ENCODE data around the gene WDFY4. TPM values are rescaled to one million over a fixed set of nuclear protein-coding genes. Genes with fewer than 3 reads are reported as not detected.
A peak's percentile ranks its signal among the peaks of the same experiment; 100 is the strongest.

The WDFY4 gene
- total and polyA plus RNA-seq, 9 of the 15 experiments (the other 6 are each of a cell fraction or from before 2014, with no cell fraction given) = 0.01 to 0.02 (median 0.01) TPM; not detected in 6

DNA sequence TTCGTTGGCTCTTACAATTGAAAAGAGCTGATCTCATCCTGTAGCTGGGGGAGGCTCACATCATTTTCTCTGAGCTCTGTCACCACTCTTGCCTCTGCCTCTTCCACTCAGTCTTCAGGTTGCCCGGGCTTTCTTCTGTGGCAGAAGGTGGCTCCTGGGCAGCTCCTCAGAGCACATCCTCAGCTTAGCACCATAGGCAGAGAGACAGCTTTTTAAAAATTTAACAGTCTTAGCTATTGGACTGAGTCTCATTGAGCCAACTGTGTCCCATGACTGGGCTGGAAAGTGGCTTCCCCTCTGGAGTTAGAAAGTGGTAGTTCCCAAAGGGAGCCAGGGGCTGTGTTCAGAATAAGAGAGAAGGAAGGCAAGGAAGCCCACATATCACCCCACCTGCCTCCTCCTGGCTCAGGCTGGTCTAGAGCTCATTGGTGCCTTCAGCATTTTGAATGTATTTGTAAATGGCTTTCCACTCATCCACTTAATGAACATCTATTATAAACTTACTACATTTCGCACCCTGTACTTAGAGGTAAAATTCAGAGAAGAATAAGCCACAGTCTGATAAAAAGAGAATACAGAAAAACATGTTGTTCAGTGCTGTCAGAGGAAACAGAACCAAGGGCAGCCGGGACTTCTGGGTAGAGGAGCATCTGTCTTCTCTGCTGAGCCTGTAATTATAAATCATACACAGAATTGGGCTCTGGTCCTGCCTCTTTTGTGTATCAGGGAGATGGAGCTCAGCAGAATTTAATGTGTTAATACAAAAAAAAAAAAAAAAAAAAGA is 119.3 kb downstream of the WDFY4 start (continued):
- TF ChIP-seq HIVEP1 (CRISPR knock-in tag; IDR thresholded peaks at IDR 0.05) (no peak), MTA2 (IDR thresholded peaks at IDR 0.05; ENCODE audit: low read depth) (no peak), CBFA2T3 (IDR thresholded peaks at IDR 0.05) (no peak), FOXK2 (conservative IDR thresholded peaks at IDR 0.05 in 1 of 2, IDR thresholded peaks at IDR 0.05 in 1 of 2; ENCODE audit: low read depth in 2 of 2) (peak in 1 of 2 experiments; percentile 84; a peak in 2 of 4 replicates), PML (IDR thresholded peaks at IDR 0.05; ENCODE audit: low read length) (no peak), ZNF766 (CRISPR knock-in tag; conservative IDR thresholded peaks at IDR 0.05) (peak; percentile 61; the same call in 1 of the 2 replicates), ZNF589 (CRISPR knock-in tag; IDR thresholded peaks at IDR 0.05; ENCODE audit: low read depth) (peak; percentile 80), MEIS2 (IDR thresholded peaks at IDR 0.05; ENCODE audit: partially characterized antibody) (peak; percentile 19)
- TF ChIP-seq, protein P1, sequence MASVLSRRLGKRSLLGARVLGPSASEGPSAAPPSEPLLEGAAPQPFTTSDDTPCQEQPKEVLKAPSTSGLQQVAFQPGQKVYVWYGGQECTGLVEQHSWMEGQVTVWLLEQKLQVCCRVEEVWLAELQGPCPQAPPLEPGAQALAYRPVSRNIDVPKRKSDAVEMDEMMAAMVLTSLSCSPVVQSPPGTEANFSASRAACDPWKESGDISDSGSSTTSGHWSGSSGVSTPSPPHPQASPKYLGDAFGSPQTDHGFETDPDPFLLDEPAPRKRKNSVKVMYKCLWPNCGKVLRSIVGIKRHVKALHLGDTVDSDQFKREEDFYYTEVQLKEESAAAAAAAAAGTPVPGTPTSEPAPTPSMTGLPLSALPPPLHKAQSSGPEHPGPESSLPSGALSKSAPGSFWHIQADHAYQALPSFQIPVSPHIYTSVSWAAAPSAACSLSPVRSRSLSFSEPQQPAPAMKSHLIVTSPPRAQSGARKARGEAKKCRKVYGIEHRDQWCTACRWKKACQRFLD (CRISPR knock-in tag; IDR thresholded peaks at IDR 0.05) = peak; percentile 66; the same call in 1 of the 2 replicates
- TF ChIP-seq, protein P2, sequence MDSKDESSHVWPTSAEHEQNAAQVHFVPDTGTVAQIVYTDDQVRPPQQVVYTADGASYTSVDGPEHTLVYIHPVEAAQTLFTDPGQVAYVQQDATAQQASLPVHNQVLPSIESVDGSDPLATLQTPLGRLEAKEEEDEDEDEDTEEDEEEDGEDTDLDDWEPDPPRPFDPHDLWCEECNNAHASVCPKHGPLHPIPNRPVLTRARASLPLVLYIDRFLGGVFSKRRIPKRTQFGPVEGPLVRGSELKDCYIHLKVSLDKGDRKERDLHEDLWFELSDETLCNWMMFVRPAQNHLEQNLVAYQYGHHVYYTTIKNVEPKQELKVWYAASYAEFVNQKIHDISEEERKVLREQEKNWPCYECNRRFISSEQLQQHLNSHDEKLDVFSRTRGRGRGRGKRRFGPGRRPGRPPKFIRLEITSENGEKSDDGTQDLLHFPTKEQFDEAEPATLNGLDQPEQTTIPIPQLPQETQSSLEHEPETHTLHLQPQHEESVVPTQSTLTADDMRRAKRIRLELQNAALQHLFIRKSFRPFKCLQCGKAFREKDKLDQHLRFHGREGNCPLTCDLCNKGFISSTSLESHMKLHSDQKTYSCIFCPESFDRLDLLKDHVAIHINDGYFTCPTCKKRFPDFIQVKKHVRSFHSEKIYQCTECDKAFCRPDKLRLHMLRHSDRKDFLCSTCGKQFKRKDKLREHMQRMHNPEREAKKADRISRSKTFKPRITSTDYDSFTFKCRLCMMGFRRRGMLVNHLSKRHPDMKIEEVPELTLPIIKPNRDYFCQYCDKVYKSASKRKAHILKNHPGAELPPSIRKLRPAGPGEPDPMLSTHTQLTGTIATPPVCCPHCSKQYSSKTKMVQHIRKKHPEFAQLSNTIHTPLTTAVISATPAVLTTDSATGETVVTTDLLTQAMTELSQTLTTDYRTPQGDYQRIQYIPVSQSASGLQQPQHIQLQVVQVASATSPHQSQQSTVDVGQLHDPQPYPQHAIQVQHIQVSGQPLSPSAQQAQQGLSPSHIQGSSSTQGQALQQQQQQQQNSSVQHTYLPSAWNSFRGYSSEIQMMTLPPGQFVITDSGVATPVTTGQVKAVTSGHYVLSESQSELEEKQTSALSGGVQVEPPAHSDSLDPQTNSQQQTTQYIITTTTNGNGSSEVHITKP (IDR thresholded peaks at IDR 0.05; ENCODE audit: partially characterized antibody) = peak; percentile 98
- TF ChIP-seq, protein P3, sequence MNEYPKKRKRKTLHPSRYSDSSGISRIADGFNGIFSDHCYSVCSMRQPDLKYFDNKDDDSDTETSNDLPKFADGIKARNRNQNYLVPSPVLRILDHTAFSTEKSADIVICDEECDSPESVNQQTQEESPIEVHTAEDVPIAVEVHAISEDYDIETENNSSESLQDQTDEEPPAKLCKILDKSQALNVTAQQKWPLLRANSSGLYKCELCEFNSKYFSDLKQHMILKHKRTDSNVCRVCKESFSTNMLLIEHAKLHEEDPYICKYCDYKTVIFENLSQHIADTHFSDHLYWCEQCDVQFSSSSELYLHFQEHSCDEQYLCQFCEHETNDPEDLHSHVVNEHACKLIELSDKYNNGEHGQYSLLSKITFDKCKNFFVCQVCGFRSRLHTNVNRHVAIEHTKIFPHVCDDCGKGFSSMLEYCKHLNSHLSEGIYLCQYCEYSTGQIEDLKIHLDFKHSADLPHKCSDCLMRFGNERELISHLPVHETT (CRISPR knock-in tag; conservative IDR thresholded peaks at IDR 0.05 in 1 of 2, IDR thresholded peaks at IDR 0.05 in 1 of 2) = 0 out of 4 replicates have a peak, but pooled peaks of 1 of the 2 experiments have one; percentile 17
- TF ChIP-seq, protein P4, sequence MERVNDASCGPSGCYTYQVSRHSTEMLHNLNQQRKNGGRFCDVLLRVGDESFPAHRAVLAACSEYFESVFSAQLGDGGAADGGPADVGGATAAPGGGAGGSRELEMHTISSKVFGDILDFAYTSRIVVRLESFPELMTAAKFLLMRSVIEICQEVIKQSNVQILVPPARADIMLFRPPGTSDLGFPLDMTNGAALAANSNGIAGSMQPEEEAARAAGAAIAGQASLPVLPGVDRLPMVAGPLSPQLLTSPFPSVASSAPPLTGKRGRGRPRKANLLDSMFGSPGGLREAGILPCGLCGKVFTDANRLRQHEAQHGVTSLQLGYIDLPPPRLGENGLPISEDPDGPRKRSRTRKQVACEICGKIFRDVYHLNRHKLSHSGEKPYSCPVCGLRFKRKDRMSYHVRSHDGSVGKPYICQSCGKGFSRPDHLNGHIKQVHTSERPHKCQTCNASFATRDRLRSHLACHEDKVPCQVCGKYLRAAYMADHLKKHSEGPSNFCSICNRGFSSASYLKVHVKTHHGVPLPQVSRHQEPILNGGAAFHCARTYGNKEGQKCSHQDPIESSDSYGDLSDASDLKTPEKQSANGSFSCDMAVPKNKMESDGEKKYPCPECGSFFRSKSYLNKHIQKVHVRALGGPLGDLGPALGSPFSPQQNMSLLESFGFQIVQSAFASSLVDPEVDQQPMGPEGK (CRISPR knock-in tag; IDR thresholded peaks at IDR 0.05; ENCODE audit: borderline replicate concordance) = 0 out of 2 replicates have a peak, but pooled peaks have one; percentile 31
- TF ChIP-seq, protein P5, sequence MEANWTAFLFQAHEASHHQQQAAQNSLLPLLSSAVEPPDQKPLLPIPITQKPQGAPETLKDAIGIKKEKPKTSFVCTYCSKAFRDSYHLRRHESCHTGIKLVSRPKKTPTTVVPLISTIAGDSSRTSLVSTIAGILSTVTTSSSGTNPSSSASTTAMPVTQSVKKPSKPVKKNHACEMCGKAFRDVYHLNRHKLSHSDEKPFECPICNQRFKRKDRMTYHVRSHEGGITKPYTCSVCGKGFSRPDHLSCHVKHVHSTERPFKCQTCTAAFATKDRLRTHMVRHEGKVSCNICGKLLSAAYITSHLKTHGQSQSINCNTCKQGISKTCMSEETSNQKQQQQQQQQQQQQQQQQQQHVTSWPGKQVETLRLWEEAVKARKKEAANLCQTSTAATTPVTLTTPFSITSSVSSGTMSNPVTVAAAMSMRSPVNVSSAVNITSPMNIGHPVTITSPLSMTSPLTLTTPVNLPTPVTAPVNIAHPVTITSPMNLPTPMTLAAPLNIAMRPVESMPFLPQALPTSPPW (CRISPR knock-in tag; IDR thresholded peaks at IDR 0.05) = peak; percentile 40; the same call in 1 of the 2 replicates
- TF ChIP-seq, protein P6, sequence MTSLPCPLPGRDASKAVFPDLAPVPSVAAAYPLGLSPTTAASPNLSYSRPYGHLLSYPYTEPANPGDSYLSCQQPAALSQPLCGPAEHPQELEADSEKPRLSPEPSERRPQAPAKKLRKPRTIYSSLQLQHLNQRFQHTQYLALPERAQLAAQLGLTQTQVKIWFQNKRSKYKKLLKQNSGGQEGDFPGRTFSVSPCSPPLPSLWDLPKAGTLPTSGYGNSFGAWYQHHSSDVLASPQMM (CRISPR knock-in tag; IDR thresholded peaks at IDR 0.05) = no peak
